ENCODE measurements around the gene ZNF32.

The ZNF32 gene

GRCh38 chr10:43671659-43672531 is 23.2 kb upstream of the ZNF32 start:
- WGBS (ENCODE audit: extremely low coverage, insufficient coverage, low lambda C conversion rate): no CpG with 5 or more reads among the region's 18 CpGs
- H2BK5ac ChIP-seq (ENCODE audit: low read length): no peak overlapping the region
- H4K5ac ChIP-seq (ENCODE audit: low read length): no peak overlapping the region
- H3K4ac ChIP-seq (ENCODE audit: low read depth, low read length): no peak overlapping the region
- peak; percentile 86 for DNase-seq
- H3K36me3 ChIP-seq (ENCODE audit: control insufficient read depth, insufficient read depth, low read length): no peaks in the 10 kb centered on the region
- no peak overlapping the region for H3K27ac ChIP-seq (ENCODE audit: low read depth, low read length)
- no peak overlapping the region for H3K4me3 ChIP-seq (ENCODE audit: low read length)
- H3K9ac ChIP-seq (ENCODE audit: low read length): no peak overlapping the region
- no peak overlapping the region for H2BK15ac ChIP-seq (replicated peaks; ENCODE audit: low read depth)
- no peaks in the 10 kb centered on the region for H3K27me3 ChIP-seq (ENCODE audit: insufficient read depth, low read length, poor library complexity)
- no peaks in the 10 kb centered on the region for H3K79me2 ChIP-seq (ENCODE audit: control insufficient read depth, insufficient read depth, low read length)
- no peaks in the 10 kb centered on the region for H3K4me1 ChIP-seq (ENCODE audit: control insufficient read depth, low read depth, low read length)
- H3K18ac ChIP-seq (ENCODE audit: low read length): no peak overlapping the region
- no peak overlapping the region for H2AK5ac ChIP-seq (ENCODE audit: low read length)
- no peaks in the 10 kb centered on the region for H3K79me1 ChIP-seq (ENCODE audit: low read length)
- H3K23ac ChIP-seq (ENCODE audit: low read length): no peak overlapping the region
- no peak overlapping the region for H4K8ac ChIP-seq (ENCODE audit: low read depth, low read length)
- H3K4me2 ChIP-seq (ENCODE audit: low read length): no peak overlapping the region
- no peak overlapping the region for H2BK120ac ChIP-seq (ENCODE audit: low read depth, low read length)
- no peak overlapping the region for H3K56ac ChIP-seq (ENCODE audit: low read length)

- H2BK120ac ChIP-seq (ENCODE audit: low read depth, low read length): no peak overlapping the region
- H3K36me3 ChIP-seq (ENCODE audit: control insufficient read depth, insufficient read depth, low read length): no peaks in the 10 kb centered on the region
- WGBS (ENCODE audit: extremely low coverage, insufficient coverage, low lambda C conversion rate): no CpG with 5 or more reads among the region's 3 CpGs
- no peaks in the 10 kb centered on the region for H3K79me2 ChIP-seq (ENCODE audit: control insufficient read depth, insufficient read depth, low read length)
- no peak overlapping the region for H3K23ac ChIP-seq (ENCODE audit: low read length)
- no peak overlapping the region for H4K8ac ChIP-seq (ENCODE audit: low read depth, low read length)
- no peak overlapping the region for H3K9ac ChIP-seq (ENCODE audit: low read length)
- no peak overlapping the region for H3K18ac ChIP-seq (ENCODE audit: low read length)
- H2AK5ac ChIP-seq (ENCODE audit: low read length): no peak overlapping the region
- H2BK5ac ChIP-seq (ENCODE audit: low read length): no peak overlapping the region
- H4K5ac ChIP-seq (ENCODE audit: low read length): no peak overlapping the region
- DNase-seq: no peak
- no peaks in the 10 kb centered on the region for H3K79me1 ChIP-seq (ENCODE audit: low read length)
- no peak overlapping the region for H3K27ac ChIP-seq (ENCODE audit: low read depth, low read length)
- no peak overlapping the region for H3K4me3 ChIP-seq (ENCODE audit: low read length)
- H3K27me3 ChIP-seq (ENCODE audit: insufficient read depth, low read length, poor library complexity): no peaks in the 10 kb centered on the region
- no peaks in the 10 kb centered on the region for H3K4me1 ChIP-seq (ENCODE audit: control insufficient read depth, low read depth, low read length)
- H3K4me2 ChIP-seq (ENCODE audit: low read length): no peak overlapping the region
- H3K56ac ChIP-seq (ENCODE audit: low read length): no peak overlapping the region
- H3K4ac ChIP-seq (ENCODE audit: low read depth, low read length): no peak overlapping the region
- no peak overlapping the region for H2BK15ac ChIP-seq (replicated peaks; ENCODE audit: low read depth)
Measured at GRCh38 chr10:43669386-43669785, 20.7 kb upstream of the ZNF32 start.

GRCh38 chr10:43667761-43668386 is 19.2 kb upstream of the ZNF32 start:
- no peak overlapping the region for H4K5ac ChIP-seq (ENCODE audit: low read length)
- no peak overlapping the region for H3K4me2 ChIP-seq (ENCODE audit: low read length)
- no peak overlapping the region for H3K9ac ChIP-seq (ENCODE audit: low read length)
- DNase-seq: no peak
- H2BK5ac ChIP-seq (ENCODE audit: low read length): no peak overlapping the region
- no peaks in the 10 kb centered on the region for H3K36me3 ChIP-seq (ENCODE audit: control insufficient read depth, insufficient read depth, low read length)
- H3K4ac ChIP-seq (ENCODE audit: low read depth, low read length): no peak overlapping the region
- no peaks in the 10 kb centered on the region for H3K79me2 ChIP-seq (ENCODE audit: control insufficient read depth, insufficient read depth, low read length)
- H3K23ac ChIP-seq (ENCODE audit: low read length): no peak overlapping the region
- H3K4me1 ChIP-seq (ENCODE audit: control insufficient read depth, low read depth, low read length): no peaks in the 10 kb centered on the region
- H3K18ac ChIP-seq (ENCODE audit: low read length): no peak overlapping the region
- H3K27me3 ChIP-seq (ENCODE audit: insufficient read depth, low read length, poor library complexity): no peaks in the 10 kb centered on the region
- no peak overlapping the region for H2AK5ac ChIP-seq (ENCODE audit: low read length)
- no CpG with 5 or more reads among the region's 36 CpGs for WGBS (ENCODE audit: extremely low coverage, insufficient coverage, low lambda C conversion rate)
- no peak overlapping the region for H3K27ac ChIP-seq (ENCODE audit: low read depth, low read length)
- H2BK120ac ChIP-seq (ENCODE audit: low read depth, low read length): no peak overlapping the region
- no peaks in the 10 kb centered on the region for H3K79me1 ChIP-seq (ENCODE audit: low read length)
- no peak overlapping the region for H4K8ac ChIP-seq (ENCODE audit: low read depth, low read length)
- H2BK15ac ChIP-seq (replicated peaks; ENCODE audit: low read depth): no peak overlapping the region
- H3K4me3 ChIP-seq (ENCODE audit: low read length): no peak overlapping the region
- H3K56ac ChIP-seq (ENCODE audit: low read length): peak overlapping the region; percentile 5

GRCh38 chr10:43667317-43667731 is 18.6 kb upstream of the ZNF32 start:
- Histone ChIP-seq H3K4me2 (ENCODE audit: low read length) (no peak overlapping the region), H3K27ac (ENCODE audit: low read depth, low read length) (no peak overlapping the region), H3K79me2 (ENCODE audit: control insufficient read depth, insufficient read depth, low read length) (no peaks in the 10 kb centered on the region), H3K4me3 (ENCODE audit: low read length) (no peak overlapping the region), H3K18ac (ENCODE audit: low read length) (no peak overlapping the region), H3K4ac (ENCODE audit: low read depth, low read length) (no peak overlapping the region), H3K36me3 (ENCODE audit: control insufficient read depth, insufficient read depth, low read length) (no peaks in the 10 kb centered on the region), H3K79me1 (ENCODE audit: low read length) (no peaks in the 10 kb centered on the region), H3K9ac (ENCODE audit: low read length) (no peak overlapping the region), H3K27me3 (ENCODE audit: insufficient read depth, low read length, poor library complexity) (no peaks in the 10 kb centered on the region), H3K4me1 (ENCODE audit: control insufficient read depth, low read depth, low read length) (no peaks in the 10 kb centered on the region), H3K56ac (ENCODE audit: low read length) (peak overlapping the region; percentile 5), H2BK15ac (replicated peaks; ENCODE audit: low read depth) (no peak overlapping the region), H2BK5ac (ENCODE audit: low read length) (no peak overlapping the region), H2AK5ac (ENCODE audit: low read length) (no peak overlapping the region), H4K8ac (ENCODE audit: low read depth, low read length) (no peak overlapping the region), H2BK120ac (ENCODE audit: low read depth, low read length) (no peak overlapping the region), H3K23ac (ENCODE audit: low read length) (no peak overlapping the region), H4K5ac (ENCODE audit: low read length) (no peak overlapping the region)
- peak; percentile 32 for DNase-seq
- WGBS (ENCODE audit: extremely low coverage, insufficient coverage, low lambda C conversion rate): no CpG with 5 or more reads among the region's 35 CpGs

GRCh38 chr10:43666552-43666951 is 17.9 kb upstream of the ZNF32 start:
- Histone ChIP-seq H4K5ac (ENCODE audit: low read length) (no peak overlapping the region), H3K27ac (ENCODE audit: low read depth, low read length) (no peak overlapping the region)
- WGBS (ENCODE audit: extremely low coverage, insufficient coverage, low lambda C conversion rate): no CpG with 5 or more reads among the region's 9 CpGs

More at GRCh38 chr10:43666552-43666951, 17.9 kb upstream of the ZNF32 start:
- no peak for DNase-seq
- Histone ChIP-seq H3K4ac (ENCODE audit: low read depth, low read length) (no peak overlapping the region), H3K56ac (ENCODE audit: low read length) (no peak overlapping the region), H3K18ac (ENCODE audit: low read length) (no peak overlapping the region), H3K4me3 (ENCODE audit: low read length) (no peak overlapping the region), H3K4me2 (ENCODE audit: low read length) (no peak overlapping the region), H2BK15ac (replicated peaks; ENCODE audit: low read depth) (no peak overlapping the region), H3K36me3 (ENCODE audit: control insufficient read depth, insufficient read depth, low read length) (no peaks in the 10 kb centered on the region), H2AK5ac (ENCODE audit: low read length) (no peak overlapping the region), H3K79me1 (ENCODE audit: low read length) (no peaks in the 10 kb centered on the region), H3K4me1 (ENCODE audit: control insufficient read depth, low read depth, low read length) (no peaks in the 10 kb centered on the region), H3K9ac (ENCODE audit: low read length) (no peak overlapping the region), H3K23ac (ENCODE audit: low read length) (no peak overlapping the region), H4K8ac (ENCODE audit: low read depth, low read length) (no peak overlapping the region), H2BK120ac (ENCODE audit: low read depth, low read length) (no peak overlapping the region), H2BK5ac (ENCODE audit: low read length) (no peak overlapping the region), H3K27me3 (ENCODE audit: insufficient read depth, low read length, poor library complexity) (no peaks in the 10 kb centered on the region), H3K79me2 (ENCODE audit: control insufficient read depth, insufficient read depth, low read length) (no peaks in the 10 kb centered on the region)

All from mesendoderm (in vitro differentiated cells).